Activated CD8-positive, alpha-beta T cell treated with anti-CD3 and anti-CD28 coated beads, Interleukin-2, amount 10 ng/mL, durations not matched to agents 7 days and 5 days (primary cell): ENCODE measurements around the gene TMEM176B. TPM values are rescaled to one million over a fixed set of nuclear protein-coding genes. Genes with fewer than 3 reads are reported as not detected.

ENCODE experiments used
- ATAC-seq: fragments of 150-1000 bp; cut with Tn5 transposase; one replicate; pipeline ENCODE4 v1.10.0; 2021; ENCODE audit warnings: moderate library complexity
- CTCF ChIA-PET: fragments of 350-600 bp; sonication (Branson Sonifier 250); formaldehyde crosslinking; loops from one replicate; lab custom pipeline; 2021; ENCODE audit warnings: antibody characterized with exemption; lab: Charles Lee
- POLR2A ChIA-PET: fragments of 350-600 bp; sonication (Branson Sonifier 250); formaldehyde crosslinking; loops from one replicate; lab custom pipeline; 2021; ENCODE audit warnings: antibody characterized with exemption; lab: Charles Lee
- DNase-seq: peaks from one replicate; pipeline ENCODE4 v3.0.0-alpha.2; 2020
- H3K27ac Mint-ChIP-seq: one replicate; pipeline ENCODE4 v1.8.0; 2021; ENCODE audit warnings: mild to moderate bottlenecking, mixed read lengths
- H3K27me3 Mint-ChIP-seq: one replicate; pipeline ENCODE4 v1.8.0; 2021; ENCODE audit warnings: low read depth, mixed read lengths
- H3K36me3 Mint-ChIP-seq: one replicate; pipeline ENCODE4 v1.8.0; 2021; ENCODE audit warnings: low read depth, mixed read lengths
- H3K4me1 Mint-ChIP-seq: one replicate; pipeline ENCODE4 v1.8.0; 2021; ENCODE audit warnings: low read depth, mixed read lengths
- H3K4me3 Mint-ChIP-seq: one replicate; pipeline ENCODE4 v1.8.0; 2021; ENCODE audit warnings: mild to moderate bottlenecking, mixed read lengths
- H3K9me3 Mint-ChIP-seq: one replicate; pipeline ENCODE4 v1.8.0; 2022; ENCODE audit warnings: mixed read lengths; ENCODE audit not compliant: insufficient read depth
- total RNA-seq, 2 experiments: library from RNA; stranded (reverse); gene quantifications; one replicate each; pipeline ENCODE4 v1.2.3, GENCODE V29; 2021

The TMEM176B gene
- total RNA-seq, 2 experiments from 2014 or later, result not detected

DNA sequence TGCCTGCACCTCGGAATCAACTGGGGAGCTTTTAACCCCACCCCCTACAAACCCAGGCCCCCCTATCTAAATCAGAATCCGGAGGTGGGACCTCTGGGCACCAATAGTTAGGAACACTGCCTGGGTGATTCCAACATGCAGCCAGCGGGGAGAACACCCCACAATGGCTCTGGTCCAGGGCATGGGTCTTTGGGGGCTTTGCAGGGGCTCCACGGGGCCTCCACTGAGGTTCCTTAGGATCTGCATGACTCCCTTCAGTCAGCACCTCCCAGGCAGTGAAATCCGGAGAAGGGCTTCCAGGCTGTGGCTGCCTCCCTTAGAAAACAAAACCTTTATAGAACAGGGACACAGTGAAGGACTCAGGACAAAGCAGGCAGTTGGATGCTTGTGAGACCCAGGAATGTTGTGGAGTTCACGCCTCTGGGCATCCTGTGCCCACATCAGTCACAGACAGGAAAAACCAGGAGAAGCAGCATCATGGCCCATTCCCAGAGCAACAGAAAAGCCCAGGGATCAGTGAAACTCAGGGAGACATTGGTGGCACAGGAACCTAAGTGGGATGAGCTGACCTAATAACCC lies 35.6 kb upstream of the TMEM176B start:
- ChIA-PET CTCF (interaction anchor here (0.6 to 1.5 kb wide), 3 partner anchors 31 to 63 kb away, joined by 3 to 6 read pairs (median 3); no protein-coding TSS in a partner anchor), POLR2A (no interaction called here)

DNA sequence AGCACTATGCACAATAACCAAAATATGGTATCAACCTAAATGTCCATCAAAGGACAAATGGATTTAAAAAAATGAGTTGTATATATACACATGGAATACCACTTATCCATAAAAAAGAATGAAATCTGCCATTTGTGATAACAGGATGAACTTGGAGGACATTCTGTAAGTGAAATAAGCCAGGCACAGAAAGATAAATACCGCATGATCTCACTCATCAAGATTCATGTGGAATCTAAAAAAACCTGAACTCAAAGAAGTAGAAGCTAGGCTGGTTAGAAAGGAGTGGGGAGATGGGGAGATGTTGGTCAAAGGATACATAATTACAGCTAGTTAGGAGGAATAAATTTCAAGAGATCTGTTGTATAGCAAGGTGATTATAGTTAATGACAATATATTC lies 34.9 kb upstream of the TMEM176B start:
- no peak overlapping the region for H3K4me3 Mint-ChIP-seq
- no peak for DNase-seq
- H3K27me3 Mint-ChIP-seq, result peaks cover 33% of the 10 kb centered on the region
- ChIA-PET CTCF (no interaction called here), POLR2A (no interaction called here)
- no peak for ATAC-seq
- H3K27ac Mint-ChIP-seq, result no peak overlapping the region
- H3K9me3 Mint-ChIP-seq, result no peaks in the 10 kb centered on the region
- H3K36me3 Mint-ChIP-seq, result no peaks in the 10 kb centered on the region
- H3K4me1 Mint-ChIP-seq, result no peaks in the 10 kb centered on the region

More for the DNA sequence above, 35.6 kb upstream of the TMEM176B start:
- DNase-seq, result no peak
- Mint-ChIP-seq H3K27me3 (peaks cover 26% of the 10 kb centered on the region), H3K4me1 (no peaks in the 10 kb centered on the region), H3K4me3 (no peak overlapping the region), H3K9me3 (no peaks in the 10 kb centered on the region), H3K27ac (no peak overlapping the region), H3K36me3 (no peaks in the 10 kb centered on the region)
- no peak for ATAC-seq

GRCh38 chr7:150831851-150832250 lies 31.7 kb upstream of the TMEM176B start:
- Mint-ChIP-seq H3K4me1 (no peaks in the 10 kb centered on the region), H3K27ac (no peak overlapping the region), H3K36me3 (no peaks in the 10 kb centered on the region), H3K27me3 (peaks cover 42% of the 10 kb centered on the region), H3K4me3 (no peak overlapping the region), H3K9me3 (no peaks in the 10 kb centered on the region)
- POLR2A ChIA-PET, result no interaction called here
- DNase-seq (no peak), ATAC-seq (no peak)
- CTCF ChIA-PET, result interaction anchor here (0.5 to 1.2 kb wide), 2 partner anchors 45 to 1122 kb away, joined by 3 to 4 read pairs; no protein-coding TSS in a partner anchor

GRCh38 chr7:150830937-150831336 lies 30.8 kb upstream of the TMEM176B start:
- peaks cover 49% of the 10 kb centered on the region for H3K27me3 Mint-ChIP-seq
- no peak for ATAC-seq
- H3K4me3 Mint-ChIP-seq, result no peak overlapping the region
- no peaks in the 10 kb centered on the region for H3K9me3 Mint-ChIP-seq
- CTCF ChIA-PET, result no interaction called here
- POLR2A ChIA-PET, result no interaction called here
- H3K27ac Mint-ChIP-seq, result no peak overlapping the region
- no peaks in the 10 kb centered on the region for H3K4me1 Mint-ChIP-seq
- no peak for DNase-seq
- no peaks in the 10 kb centered on the region for H3K36me3 Mint-ChIP-seq

DNA sequence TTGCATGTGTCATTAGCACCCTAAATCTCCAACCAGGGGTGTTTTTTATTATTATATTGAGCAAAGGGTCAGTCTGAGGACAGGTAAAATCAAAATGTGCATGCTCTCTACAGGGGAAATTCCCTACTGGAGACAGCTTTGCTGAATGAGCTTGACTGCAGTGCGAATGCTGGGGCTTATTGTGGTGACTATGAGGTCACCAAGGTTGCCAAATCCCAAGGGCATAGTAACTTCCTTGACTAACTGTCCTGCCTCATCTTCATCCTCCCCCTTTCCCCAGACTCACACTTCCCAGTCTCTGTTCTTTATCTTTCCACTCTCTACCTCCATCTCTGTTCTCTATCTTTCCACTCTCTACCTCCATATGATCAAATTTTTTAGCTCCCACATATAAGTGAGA lies 29.3 kb upstream of the TMEM176B start:
- ChIA-PET POLR2A (no interaction called here), CTCF (no interaction called here)
- no peak for DNase-seq
- Mint-ChIP-seq H3K4me1 (no peaks in the 10 kb centered on the region), H3K36me3 (no peaks in the 10 kb centered on the region), H3K27ac (no peak overlapping the region), H3K9me3 (no peaks in the 10 kb centered on the region), H3K27me3 (peaks cover 48% of the 10 kb centered on the region), H3K4me3 (no peak overlapping the region)
- ATAC-seq, result no peak

DNA sequence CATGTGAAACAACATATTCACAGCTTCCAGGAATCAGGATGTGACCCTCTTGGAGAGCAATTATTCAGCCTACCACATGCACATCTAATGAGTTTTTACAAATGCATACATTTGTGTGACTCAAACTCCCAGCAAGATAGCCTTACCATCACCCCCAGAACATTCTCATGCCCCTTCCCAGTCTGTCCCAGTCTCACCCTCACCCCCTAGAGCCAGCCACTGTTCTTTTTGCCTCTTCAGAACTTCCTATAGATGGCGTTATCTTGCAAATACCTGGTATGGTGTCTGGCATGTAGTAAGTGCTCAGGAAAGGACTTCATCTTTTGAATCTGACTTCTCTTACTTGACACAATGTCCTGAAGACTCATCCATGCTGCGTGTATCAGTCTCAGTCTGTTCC lies 28.2 kb upstream of the TMEM176B start:
- no peak for DNase-seq
- H3K9me3 Mint-ChIP-seq, result no peaks in the 10 kb centered on the region
- H3K4me1 Mint-ChIP-seq, result no peaks in the 10 kb centered on the region
- peaks cover 42% of the 10 kb centered on the region for H3K27me3 Mint-ChIP-seq
- H3K27ac Mint-ChIP-seq, result no peak overlapping the region
- ChIA-PET CTCF (no interaction called here), POLR2A (no interaction called here)
- H3K4me3 Mint-ChIP-seq, result no peak overlapping the region
- no peak for ATAC-seq
- no peaks in the 10 kb centered on the region for H3K36me3 Mint-ChIP-seq

GRCh38 chr7:150826061-150826849 lies 26.1 kb upstream of the TMEM176B start:
- Mint-ChIP-seq H3K4me3 (no peak overlapping the region), H3K4me1 (no peaks in the 10 kb centered on the region), H3K27ac (no peak overlapping the region), H3K9me3 (no peaks in the 10 kb centered on the region), H3K27me3 (peaks cover 49% of the 10 kb centered on the region), H3K36me3 (no peaks in the 10 kb centered on the region)
- DNase-seq (no peak), ATAC-seq (no peak)
- CTCF ChIA-PET, result no interaction called here
- POLR2A ChIA-PET, result no interaction called here

- H3K27ac Mint-ChIP-seq, result no peak overlapping the region
Observed at GRCh38 chr7:150824379-150825177, 24.4 kb upstream of the TMEM176B start.

GRCh38 chr7:150823484-150824126 lies 23.4 kb upstream of the TMEM176B start:
- Mint-ChIP-seq H3K36me3 (no peaks in the 10 kb centered on the region), H3K4me3 (no peak overlapping the region), H3K4me1 (no peaks in the 10 kb centered on the region), H3K9me3 (no peaks in the 10 kb centered on the region), H3K27me3 (peaks cover 36% of the 10 kb centered on the region), H3K27ac (no peak overlapping the region)
- no peak for ATAC-seq
- no peak for DNase-seq
- CTCF ChIA-PET, result no interaction called here
- POLR2A ChIA-PET, result no interaction called here

More at GRCh38 chr7:150824379-150825177, 24.4 kb upstream of the TMEM176B start:
- peaks cover 37% of the 10 kb centered on the region for H3K27me3 Mint-ChIP-seq
- ChIA-PET CTCF (no interaction called here), POLR2A (no interaction called here)
- no peaks in the 10 kb centered on the region for H3K36me3 Mint-ChIP-seq
- no peaks in the 10 kb centered on the region for H3K4me1 Mint-ChIP-seq
- no peaks in the 10 kb centered on the region for H3K9me3 Mint-ChIP-seq
- DNase-seq (no peak), ATAC-seq (no peak)
- no peak overlapping the region for H3K4me3 Mint-ChIP-seq

- no peaks in the 10 kb centered on the region for H3K4me1 Mint-ChIP-seq
- no peak for DNase-seq
- no peak overlapping the region for H3K4me3 Mint-ChIP-seq
- peaks cover 36% of the 10 kb centered on the region for H3K27me3 Mint-ChIP-seq
- CTCF ChIA-PET, result no interaction called here
- H3K27ac Mint-ChIP-seq, result no peak overlapping the region
- POLR2A ChIA-PET, result no interaction called here
- no peak for ATAC-seq
- H3K36me3 Mint-ChIP-seq, result no peaks in the 10 kb centered on the region
- H3K9me3 Mint-ChIP-seq, result no peaks in the 10 kb centered on the region
Observed at GRCh38 chr7:150823043-150823442, 22.9 kb upstream of the TMEM176B start.

DNA sequence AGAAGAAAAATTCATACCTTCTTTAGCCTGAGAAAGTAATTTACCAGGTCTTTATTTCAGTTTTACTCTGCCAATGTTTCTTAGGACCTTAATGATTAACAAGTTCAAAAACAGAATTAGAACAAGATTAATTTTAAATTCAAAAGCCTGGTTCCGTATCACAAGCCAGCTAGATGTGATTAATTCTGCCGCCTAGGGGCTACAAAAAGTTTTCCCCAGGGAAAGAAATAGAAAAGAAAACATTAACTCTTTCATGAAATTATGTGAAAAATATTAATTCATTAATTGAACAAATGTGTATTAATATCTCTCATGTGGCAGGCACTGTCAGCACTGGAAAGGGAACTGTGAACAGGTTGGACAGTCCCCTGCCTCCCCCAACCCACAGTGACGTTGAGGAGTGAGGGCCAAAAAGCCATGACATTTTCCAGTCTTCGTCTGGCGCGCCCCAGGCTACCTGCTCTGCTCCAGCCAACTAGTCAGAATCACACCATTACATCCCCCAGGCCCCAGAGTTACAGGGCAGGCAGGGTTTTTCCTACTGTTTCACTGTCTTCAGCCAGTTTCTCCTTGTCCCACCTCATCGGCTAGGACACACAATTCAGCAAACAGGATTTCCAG lies 20.5 kb upstream of the TMEM176B start:
- POLR2A ChIA-PET, result no interaction called here
- Mint-ChIP-seq H3K4me3 (no peak overlapping the region), H3K9me3 (peaks cover 10% of the 10 kb centered on the region)

More for the DNA sequence above, 20.5 kb upstream of the TMEM176B start:
- H3K27ac Mint-ChIP-seq, result no peak overlapping the region
- ATAC-seq (no peak), DNase-seq (no peak)
- H3K36me3 Mint-ChIP-seq, result no peaks in the 10 kb centered on the region
- H3K27me3 Mint-ChIP-seq, result peaks cover 34% of the 10 kb centered on the region
- H3K4me1 Mint-ChIP-seq, result no peaks in the 10 kb centered on the region
- CTCF ChIA-PET, result no interaction called here
